Measurements from ENCODE around the gene C1orf50. TPM values are rescaled to one million over a fixed set of nuclear protein-coding genes. Genes with fewer than 3 reads are reported as not detected.

The C1orf50 gene
- total RNA-seq, 1 donor: 4.2 TPM

DNA sequence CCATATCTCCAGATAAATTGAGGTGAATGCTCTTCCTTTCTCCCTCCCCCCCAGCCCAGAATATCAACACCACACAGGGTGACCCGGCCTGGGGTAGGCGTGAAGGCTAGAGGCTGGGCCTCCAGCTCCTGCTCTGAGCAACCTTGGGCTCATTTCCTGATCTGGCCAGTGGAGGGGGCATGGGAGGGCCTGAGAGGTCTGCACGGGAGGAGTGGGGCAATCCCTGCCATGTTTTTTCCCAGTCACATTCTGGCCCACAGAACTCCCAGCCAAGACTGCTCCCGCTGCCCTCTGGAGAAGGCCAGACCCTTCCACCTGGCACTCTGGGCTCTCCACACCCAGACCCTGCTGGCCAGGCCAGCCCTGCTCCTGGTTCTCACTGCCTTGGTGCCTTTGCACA, 30.9 kb upstream of the C1orf50 start:
- peak; percentile 28 for DNase-seq (ENCODE audit: low read depth)
- H3K4me3 ChIP-seq (ENCODE audit: low read depth, low read length): no peak overlapping the region
- TF ChIP-seq, protein P1, sequence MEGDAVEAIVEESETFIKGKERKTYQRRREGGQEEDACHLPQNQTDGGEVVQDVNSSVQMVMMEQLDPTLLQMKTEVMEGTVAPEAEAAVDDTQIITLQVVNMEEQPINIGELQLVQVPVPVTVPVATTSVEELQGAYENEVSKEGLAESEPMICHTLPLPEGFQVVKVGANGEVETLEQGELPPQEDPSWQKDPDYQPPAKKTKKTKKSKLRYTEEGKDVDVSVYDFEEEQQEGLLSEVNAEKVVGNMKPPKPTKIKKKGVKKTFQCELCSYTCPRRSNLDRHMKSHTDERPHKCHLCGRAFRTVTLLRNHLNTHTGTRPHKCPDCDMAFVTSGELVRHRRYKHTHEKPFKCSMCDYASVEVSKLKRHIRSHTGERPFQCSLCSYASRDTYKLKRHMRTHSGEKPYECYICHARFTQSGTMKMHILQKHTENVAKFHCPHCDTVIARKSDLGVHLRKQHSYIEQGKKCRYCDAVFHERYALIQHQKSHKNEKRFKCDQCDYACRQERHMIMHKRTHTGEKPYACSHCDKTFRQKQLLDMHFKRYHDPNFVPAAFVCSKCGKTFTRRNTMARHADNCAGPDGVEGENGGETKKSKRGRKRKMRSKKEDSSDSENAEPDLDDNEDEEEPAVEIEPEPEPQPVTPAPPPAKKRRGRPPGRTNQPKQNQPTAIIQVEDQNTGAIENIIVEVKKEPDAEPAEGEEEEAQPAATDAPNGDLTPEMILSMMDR (IDR thresholded peaks at IDR 0.05; ENCODE audit: insufficient read depth, low read length): peak; percentile 56

DNA sequence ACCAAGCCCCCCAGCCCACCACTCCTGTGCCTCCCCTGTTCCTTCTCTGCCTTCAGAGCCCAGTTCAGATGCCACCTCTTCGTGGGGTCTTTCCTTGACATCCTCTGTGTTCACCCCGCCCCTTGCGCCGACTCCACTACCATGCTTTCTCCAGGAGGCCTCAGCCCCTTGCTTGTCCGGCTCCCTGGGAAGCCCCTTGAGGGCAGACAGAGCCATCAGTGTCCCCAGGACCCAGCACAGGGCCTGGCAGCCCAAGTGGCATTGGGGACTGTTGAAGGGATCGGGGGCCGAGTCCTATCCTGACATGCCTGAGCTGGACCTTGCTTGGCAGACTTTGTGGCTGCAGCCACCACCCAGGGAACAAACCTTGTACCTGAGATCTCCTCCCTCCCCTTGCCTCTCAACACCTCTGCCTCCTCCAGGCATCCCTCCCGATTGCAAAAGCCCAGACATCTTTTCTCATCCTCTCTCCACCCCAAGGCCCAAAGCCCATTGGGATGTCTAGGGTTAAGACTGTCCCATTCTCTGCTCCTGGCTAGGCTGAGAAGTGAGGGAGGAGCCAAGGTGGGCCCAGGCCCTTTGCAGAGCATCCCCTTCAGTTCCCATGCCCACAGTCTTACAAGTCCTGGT, 30.4 kb upstream of the C1orf50 start:
- H3K4me3 ChIP-seq (ENCODE audit: low read depth, low read length): no peak overlapping the region
- TF ChIP-seq, protein P1 (IDR thresholded peaks at IDR 0.05; ENCODE audit: insufficient read depth, low read length): no peak
- no peak for DNase-seq (ENCODE audit: low read depth)

DNA sequence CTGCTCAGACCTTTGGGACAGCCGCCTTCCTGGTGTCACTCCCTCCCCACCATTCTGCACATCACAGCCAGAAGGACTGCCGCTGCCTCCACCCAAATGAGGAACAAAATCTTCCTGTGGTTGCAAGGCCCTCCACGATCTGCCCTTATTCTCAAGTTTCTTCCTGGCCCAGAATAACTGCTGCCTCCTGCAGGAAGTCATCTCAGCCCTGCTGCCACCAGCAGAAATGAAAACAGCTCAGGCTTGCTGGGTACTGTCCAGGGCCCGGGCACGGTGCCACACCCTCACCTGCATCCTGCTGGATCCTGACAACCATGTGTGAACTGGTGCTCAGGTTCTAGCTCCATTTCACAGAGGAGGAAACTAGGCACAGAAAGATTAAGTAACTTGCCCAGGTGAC, 29.8 kb upstream of the C1orf50 start:
- TF ChIP-seq, protein P1 (IDR thresholded peaks at IDR 0.05; ENCODE audit: insufficient read depth, low read length): no peak
- no peak for DNase-seq (ENCODE audit: low read depth)

DNA sequence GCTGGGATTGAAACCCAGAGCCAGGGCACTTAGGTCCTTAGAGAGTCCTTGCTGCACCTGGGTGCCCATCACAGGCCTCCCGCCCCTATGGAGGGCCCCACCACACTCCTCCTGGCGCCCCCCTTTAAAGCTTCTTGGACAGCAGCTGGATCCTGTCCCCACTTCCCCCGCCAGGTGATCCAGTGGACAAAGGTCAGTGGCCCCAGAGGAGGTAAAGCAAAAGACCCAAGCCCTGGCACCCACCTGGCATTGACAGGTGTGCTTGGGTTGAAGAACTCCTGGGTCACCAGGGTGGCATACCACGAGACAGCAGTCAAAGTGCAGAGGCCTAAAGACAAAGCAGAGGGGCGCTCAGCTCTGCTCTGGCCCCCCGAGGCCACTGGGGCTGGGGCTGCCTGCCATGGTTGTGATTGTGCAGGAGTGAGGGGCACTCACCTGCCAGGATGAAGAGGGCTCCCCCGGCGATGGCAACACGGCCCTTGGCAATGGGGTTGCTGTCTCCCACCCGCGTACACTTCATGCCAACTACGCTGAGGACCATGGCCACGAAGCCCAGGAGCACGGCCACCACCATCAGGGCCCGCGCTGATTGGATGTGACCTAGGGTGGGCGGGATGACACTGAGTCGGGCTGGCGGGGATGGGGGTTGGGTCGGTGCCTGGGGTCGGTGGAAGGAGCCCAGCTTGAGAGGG, 28.9 kb upstream of the C1orf50 start:
- DNase-seq (ENCODE audit: low read depth): no peak
- H3K4me3 ChIP-seq (ENCODE audit: low read depth, low read length): no peak overlapping the region
- TF ChIP-seq, protein P1 (IDR thresholded peaks at IDR 0.05; ENCODE audit: insufficient read depth, low read length): no peak

More for the DNA sequence above, 29.8 kb upstream of the C1orf50 start:
- H3K4me3 ChIP-seq (ENCODE audit: low read depth, low read length): no peak overlapping the region

DNA sequence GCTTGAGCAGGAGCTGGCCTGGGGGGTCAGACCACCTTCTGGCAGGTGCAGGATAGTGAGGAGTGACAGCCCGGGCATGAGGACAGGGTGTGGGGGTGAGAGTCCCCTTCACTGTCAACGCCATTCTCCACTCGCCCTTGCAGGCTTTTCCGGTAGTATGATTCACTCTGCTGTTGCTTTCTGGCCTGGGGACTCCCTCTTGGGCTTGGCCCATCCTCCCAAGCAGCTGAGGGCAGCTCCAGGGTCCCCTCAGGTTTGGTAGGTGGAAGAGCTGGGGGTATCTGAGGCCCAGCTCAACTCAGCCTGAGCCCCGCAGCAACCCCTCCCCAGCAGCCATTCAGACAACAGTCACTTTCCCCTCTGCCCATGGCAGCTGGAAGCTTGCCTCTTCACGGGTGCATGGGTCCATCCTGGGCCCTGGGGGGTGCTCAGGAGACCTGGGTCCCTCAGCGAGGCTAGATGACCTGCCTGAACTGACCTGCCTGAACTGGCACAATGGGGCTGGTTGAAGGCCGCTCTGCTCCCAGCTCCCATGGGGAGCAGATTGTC, 28.3 kb upstream of the C1orf50 start:
- TF ChIP-seq, protein P1 (IDR thresholded peaks at IDR 0.05; ENCODE audit: insufficient read depth, low read length): no peak
- no peak for DNase-seq (ENCODE audit: low read depth)
- H3K4me3 ChIP-seq (ENCODE audit: low read depth, low read length): no peak overlapping the region

DNA sequence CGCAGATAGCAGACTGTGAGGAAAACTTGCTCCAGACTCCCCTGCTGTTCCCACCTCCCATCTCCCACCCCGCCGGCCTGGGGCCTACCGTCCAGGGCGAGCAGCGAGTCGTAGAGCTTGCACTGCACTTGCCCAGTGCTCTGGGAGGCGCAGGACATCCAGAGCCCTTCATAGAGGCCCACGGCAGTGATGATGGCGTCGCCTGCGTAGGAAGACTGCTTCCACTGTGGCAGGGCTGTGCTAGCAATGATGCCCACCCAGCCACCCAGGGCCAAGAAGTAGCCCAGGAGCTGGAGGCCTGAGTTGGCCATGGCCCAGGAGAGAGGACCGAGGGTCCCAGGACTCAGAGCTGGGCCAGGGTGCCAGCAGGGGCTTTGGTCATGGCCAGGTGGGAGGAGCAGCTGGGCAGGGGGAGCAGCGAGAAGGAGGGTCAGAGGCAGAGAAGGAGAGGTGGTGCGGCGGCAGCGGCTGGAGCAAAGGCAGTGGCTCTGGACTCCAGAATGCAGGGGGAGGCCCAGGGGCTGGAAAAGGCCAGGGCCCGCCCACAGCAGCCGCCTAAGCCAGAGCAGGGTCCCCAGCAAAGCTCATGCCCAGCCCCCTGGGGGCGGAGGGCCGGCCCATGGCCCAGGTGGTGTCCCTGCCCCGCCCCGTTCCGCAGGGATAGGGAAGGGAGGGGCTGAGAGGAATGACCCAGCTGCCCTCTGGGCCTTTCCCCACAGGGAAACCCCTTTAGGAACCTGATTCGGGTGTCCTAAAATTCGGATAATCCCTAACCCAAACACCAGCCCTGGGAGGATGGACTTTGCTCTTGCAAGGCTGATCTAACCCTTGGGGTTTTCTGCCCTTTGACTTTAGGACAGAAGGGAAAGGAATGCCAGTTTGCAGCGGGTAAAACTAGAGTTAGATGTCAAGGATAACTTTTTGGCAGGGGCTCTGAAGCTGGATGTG, 27.0 kb upstream of the C1orf50 start, which contains the start of gene CLDN19:
CLDN19 (minus strand) TSS at position 484 of the 948 bp plus-strand sequence; CDS start at position 311, 173 bp downstream.
- no peak within 1 kb of the TSS for H3K4me3 ChIP-seq (ENCODE audit: low read depth, low read length)
- TF ChIP-seq, protein P1 (IDR thresholded peaks at IDR 0.05; ENCODE audit: insufficient read depth, low read length): no peak
- no peak for DNase-seq (ENCODE audit: low read depth)
